IPS-NIHi7 (cell line): Measurements from ENCODE around the gene ZNF597.

ENCODE experiments used
- DNase-seq: peaks from one replicate; pipeline ENCODE4 v3.0.0; 2012; ENCODE audit warnings: mixed read lengths; ENCODE audit errors: extremely low spot score

Gene ZNF597

DNA sequence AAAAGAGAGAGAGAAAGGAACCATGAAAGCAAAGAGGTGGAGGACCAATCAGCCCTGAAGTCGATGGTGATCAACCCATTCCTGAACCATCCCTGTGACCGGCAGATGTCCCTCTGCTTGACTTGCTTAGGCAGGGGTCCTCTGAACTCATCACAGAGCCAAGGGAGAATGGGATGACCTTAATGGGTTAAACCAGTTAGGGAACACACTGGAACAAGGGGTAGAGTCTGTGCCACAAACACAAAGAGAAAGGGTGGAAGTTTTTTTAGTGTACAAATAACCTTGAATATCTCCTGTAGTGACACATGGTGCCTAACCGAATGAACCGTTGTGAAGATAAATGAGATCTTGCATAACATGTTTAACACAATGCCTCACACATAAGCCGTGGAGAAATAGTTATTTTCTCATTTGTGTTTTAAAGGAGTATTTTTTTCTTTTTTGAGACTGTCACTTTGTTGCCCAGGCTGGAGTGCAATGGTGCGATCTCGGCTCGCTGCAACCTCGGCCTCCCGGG is 11.4 kb upstream of the ZNF597 start:
- DNase-seq, result no peak

- DNase-seq, result peak; percentile 56
These were observed 10.8 kb upstream of the ZNF597 start for GRCh38 chr16:3454093-3454492.

DNA sequence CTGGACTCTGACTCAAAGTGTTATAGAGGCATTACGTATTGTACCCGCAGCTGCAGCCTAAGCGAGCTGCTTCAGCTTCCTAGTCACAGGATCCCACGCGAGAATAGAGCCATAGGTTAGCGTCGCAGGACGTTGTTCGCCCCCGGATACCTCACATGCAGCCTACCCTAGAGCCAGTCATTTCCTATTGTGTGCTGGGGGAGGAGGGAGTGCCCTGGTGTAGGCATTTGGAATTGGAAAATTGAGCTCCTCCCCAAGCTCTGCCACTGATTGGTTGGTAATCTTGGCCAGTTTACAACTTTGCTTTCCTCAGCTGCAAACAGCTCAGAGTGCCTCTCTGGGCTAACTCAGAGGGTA is 706 bp upstream of the ZNF597 start:
- no peak for DNase-seq

DNA sequence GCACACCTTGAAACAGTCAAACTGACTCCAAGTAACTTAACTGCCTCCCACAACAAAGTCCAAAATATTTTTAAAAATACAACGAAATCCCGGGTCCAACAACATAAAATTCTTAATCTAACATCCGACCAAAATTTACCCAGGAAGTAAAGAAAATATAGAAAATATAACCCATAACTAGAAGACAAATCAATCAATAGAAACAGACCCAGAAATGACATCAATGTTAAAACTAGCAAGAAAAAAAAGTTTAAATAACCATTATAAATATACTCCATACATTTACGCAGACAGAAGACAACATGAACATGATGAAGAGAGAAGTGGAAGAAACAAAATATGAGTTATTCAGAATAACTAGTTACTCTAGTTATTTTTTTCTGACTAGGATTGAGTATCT is 3.7 kb downstream of the ZNF597 start:
- DNase-seq, result no peak

- DNase-seq, result no peak
These were observed 8.9 kb downstream of the ZNF597 start for GRCh38 chr16:3434373-3434772.

- DNase-seq, result no peak
These were observed 11.5 kb downstream of the ZNF597 start for GRCh38 chr16:3431779-3432219.

GRCh38 chr16:3413730-3414379 is 29.4 kb downstream of the ZNF597 start:
- peak; percentile 43 for DNase-seq

DNA sequence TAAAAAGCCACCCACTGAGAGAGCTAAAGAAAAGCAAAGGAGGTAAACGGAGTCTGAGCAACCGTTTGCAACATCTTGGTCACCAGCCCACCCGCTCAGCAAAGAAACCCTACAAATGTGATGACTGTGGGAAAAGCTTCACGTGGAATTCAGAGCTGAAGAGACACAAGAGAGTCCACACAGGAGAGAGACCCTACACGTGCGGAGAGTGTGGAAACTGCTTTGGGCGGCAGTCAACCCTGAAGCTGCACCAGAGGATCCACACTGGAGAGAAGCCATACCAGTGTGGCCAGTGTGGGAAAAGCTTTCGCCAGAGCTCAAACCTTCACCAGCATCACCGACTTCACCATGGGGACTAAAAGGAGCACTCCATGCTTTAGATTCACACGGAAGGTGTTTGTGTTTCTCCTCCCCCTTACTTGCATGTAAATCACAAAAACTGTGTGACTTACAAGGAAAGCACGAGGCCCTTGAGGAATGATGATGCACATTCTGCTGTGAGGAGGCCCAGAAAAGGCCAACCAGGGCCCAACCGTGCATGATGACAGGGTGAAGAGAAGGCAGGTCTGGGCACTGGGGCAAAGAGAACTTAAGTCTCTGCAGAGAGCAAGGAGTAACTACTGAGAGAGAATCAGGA is 34.6 kb downstream of the ZNF597 start:
- no peak for DNase-seq

DNA sequence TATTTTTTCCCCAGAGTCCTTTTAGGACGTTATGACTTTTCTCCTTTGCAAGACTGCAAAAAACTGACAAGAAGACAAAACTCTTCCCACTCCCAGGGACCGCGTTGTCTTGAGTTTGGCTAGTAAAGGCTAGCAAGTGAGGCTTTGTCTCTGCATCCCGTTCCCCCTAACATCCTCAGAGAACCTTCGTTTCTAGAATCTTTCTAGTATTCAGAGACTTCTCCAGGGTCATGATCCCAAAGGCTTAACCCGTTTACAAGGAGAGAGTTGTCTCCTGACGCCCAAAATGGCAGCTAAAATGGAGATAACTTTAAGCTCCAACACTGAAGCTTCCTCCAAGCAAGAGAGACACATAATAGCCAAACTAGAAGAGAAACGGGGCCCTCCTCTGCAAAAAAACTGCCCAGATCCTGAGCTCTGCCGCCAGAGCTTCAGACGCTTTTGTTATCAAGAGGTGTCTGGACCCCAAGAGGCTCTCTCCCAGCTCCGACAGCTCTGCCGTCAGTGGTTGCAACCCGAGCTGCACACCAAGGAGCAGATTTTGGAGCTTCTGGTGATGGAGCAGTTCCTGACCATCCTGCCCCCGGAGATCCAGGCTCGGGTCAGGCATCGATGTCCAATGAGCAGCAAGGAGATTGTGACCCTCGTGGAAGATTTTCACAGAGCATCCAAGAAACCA is 41.4 kb downstream of the ZNF597 start:
- DNase-seq, result peak; percentile 55

DNA sequence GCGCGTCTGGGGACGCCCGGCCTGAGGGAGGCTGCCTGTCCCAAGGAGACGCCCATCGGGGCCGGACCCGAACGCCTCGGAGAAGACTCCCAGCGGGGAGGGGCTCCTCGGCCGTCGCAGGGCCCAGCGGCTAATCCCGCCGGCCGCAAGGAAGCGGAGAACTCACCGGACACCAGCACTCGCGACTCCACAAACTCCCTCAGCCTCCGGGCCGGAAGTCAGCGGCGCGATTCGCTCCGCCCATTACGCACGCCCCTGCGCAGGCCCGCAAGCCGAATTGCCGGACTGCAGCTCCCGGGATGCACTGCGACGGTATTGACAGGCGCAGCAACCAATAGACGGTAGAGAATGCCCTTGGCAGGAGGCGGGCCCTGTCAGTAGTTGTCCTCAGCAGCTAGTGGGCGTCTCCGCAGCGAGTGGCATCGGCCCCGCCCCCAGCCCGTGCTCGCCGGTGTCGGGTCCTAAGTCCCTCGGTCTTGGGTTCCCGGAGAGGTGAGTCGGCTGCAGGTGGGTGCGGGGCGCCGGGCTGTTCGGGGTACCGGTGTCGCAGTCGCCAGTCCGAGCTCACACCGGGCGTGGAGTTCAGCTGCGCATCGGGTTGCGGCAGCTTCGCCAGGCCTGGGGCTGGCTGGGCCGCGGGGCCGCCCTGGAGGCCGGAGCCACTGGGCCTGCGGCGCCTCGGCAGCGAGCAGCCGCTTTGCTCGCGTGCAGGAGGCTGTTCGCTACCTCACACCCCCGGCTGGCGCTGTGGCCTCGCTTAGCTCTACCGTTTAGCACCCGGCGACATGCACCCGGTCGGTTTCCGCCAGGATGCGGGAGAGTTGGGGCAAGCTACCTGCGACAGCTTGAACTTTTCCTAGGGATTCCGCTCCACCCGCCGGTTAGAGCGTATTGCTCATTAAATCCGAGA is 42.3 kb downstream of the ZNF597 start, which contains the start of the genes ZNF174 and ZSCAN32:
Gene ZNF174, plus strand, starts transcription at position 437 of the 910 bp plus-strand sequence. CDS start 790 bp downstream, outside the sequence.
Gene ZSCAN32, minus strand, starts transcription at position 226 of the 910 bp plus-strand sequence. CDS start 3,447 bp downstream, outside the sequence.
- DNase-seq, result peak; percentile 100

DNA sequence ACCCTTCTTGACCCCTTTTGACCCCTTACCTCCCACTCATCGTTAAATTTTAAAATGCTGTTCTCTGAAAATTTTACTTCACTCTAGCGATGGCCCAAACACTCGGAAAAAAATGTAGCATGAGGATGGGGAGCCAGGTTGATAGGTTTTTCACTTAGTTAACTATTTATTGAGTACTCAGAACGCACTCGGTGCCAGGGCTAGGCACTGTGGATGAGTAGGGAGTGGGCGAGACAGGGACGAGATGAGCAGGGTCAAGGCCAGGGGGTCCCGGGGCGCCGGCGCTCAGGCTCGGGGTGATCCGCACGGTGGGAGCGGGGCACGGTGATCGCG is 42.9 kb downstream of the ZNF597 start:
- no peak for DNase-seq

DNA sequence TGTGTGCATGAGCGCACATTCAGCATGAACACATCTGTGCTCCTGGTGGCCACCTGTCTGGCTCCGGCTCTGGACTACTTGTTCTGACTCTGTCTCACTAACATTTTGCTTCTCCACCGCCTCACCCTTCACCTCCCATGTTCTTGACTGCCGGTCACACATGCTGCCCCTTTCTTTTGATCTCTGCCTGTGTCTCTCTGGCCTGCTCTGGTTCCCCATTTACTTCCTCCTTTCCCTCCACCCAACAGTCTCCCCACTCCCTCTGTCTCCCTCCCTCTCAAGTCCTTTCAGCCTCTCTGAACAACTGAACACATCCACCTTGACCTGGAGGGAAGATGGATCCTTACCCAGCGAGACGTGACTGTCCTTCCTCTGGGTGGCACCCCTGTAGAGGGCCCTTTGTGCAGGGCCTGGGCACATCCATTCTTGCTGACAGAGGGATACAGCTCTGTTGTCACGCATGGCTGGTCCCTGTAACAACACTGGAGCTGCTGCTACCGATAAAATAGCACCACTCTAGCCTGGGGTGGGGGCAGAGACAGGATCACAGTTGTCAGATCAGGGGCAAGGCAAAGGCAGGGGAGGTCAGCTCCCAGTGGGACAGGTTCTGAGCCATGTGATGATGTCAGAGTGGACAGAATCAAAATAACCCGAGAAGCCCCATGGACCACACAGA is 53.5 kb downstream of the ZNF597 start:
- DNase-seq, result no peak

- no peak for DNase-seq
These were observed 55.0 kb downstream of the ZNF597 start for GRCh38 chr16:3388325-3388724.

GRCh38 chr16:3383045-3383448 is 60.3 kb downstream of the ZNF597 start:
- no peak for DNase-seq
